ENCODE results near the gene KRTAP5-11.
"Not testable (repeated sequence)": the region's sequence is repeated elsewhere in the genome, so short reads cannot be mapped to it uniquely, and the experiment has no call there.

KRTAP5-11 gene

DNA sequence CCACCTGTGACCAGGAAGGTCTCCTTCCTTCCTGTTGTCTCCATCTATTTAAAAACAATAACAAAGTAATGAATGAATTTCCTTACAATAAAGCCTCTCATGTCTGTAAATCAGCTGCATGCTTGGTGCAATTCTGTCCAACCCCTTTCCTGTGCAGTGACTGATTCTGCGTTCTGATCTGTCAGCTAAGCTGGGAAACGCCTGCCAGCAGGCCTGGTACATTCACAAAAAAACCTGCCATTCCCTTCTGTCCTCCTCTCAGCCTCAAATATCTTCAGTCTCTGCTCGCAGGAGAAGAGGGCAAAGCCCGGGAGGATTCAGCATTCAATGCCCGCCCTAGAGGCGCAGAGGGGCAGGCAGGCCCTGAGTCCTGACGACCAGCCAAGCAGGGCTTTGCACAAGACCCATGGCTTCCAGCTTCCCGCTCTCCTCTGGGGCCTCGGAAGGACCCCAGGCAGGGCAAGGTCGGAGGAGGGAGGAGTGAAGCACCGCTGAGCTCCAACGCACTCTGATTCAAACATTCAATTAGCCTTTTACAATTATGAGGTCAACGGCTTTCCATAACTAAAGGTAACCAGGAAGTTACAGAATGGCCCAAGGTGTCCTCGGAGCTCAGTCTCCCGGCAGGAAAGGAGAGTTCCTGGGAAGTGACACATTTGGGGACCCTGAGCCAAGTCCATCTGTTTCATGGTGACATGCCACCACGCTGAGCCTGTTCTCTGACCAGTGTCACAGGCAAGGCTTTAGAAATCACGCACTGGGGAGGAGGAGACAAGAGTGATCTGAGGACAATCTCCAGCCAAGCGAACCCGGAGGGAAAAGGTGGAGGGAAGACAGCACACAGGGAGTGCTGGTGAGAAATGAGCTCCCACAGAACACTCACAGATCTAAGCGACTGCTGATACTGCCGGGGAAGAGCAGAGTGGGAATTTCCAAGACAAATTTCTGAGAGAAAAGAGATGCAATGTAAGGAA is 15.8 kb downstream of the KRTAP5-11 start:
- WGBS: 70% methylated on average over 15 of the region's 21 CpGs

DNA sequence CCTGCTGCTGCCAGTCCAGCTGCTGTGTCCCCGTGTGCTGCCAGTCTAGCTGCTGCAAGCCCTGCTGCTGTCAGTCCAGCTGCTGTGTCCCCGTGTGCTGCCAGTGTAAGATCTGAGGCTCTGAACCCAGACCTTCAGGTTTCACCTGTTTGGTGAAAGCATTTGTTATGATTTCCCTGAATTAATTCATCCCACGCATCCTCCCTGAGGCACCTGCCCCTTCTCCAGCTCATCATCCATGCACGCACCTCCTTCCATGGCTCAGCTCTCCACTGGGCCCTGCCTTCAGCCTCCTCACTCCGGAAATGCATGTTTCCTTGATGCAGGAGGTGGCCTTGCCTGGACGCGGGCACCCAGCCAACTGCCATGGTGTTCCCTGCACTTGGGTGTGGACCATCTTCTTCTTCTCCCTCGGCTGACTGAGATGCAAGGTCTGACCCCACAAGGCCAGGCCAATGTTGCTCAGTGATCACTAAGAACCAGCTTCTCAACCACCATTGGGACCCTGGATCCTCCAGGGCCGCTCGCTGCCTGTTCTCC is 16.5 kb downstream of the KRTAP5-11 start:
- Histone ChIP-seq H3K4me3 (ENCODE audit: low read length) (no peak overlapping the region), H3K4me1 (ENCODE audit: insufficient read depth, low read length) (peaks cover 5% of the 10 kb centered on the region; the same call in 1 of the 2 replicates), H3K9ac (ENCODE audit: low read depth, low read length) (no peak overlapping the region), H3K27me3 (ENCODE audit: insufficient read depth, low read length) (no peaks in the 10 kb centered on the region), H3K9me3 (ENCODE audit: insufficient read depth, low read depth, low read length) (no peaks in the 10 kb centered on the region), H3K36me3 (ENCODE audit: insufficient read depth, low read length) (no peaks in the 10 kb centered on the region), H3K27ac (ENCODE audit: low read depth, low read length) (no peak overlapping the region)
- 95% methylated on average over 10 of the region's 10 CpGs for WGBS

More for the DNA sequence above, 15.8 kb downstream of the KRTAP5-11 start:
- not testable (repeated sequence) for H3K9me3 ChIP-seq (ENCODE audit: insufficient read depth, low read depth, low read length); H3K4me1 ChIP-seq (ENCODE audit: insufficient read depth, low read length); H3K27ac ChIP-seq (ENCODE audit: low read depth, low read length); H3K4me3 ChIP-seq (ENCODE audit: low read length); H3K27me3 ChIP-seq (ENCODE audit: insufficient read depth, low read length); H3K9ac ChIP-seq (ENCODE audit: low read depth, low read length); H3K36me3 ChIP-seq (ENCODE audit: insufficient read depth, low read length)

DNA sequence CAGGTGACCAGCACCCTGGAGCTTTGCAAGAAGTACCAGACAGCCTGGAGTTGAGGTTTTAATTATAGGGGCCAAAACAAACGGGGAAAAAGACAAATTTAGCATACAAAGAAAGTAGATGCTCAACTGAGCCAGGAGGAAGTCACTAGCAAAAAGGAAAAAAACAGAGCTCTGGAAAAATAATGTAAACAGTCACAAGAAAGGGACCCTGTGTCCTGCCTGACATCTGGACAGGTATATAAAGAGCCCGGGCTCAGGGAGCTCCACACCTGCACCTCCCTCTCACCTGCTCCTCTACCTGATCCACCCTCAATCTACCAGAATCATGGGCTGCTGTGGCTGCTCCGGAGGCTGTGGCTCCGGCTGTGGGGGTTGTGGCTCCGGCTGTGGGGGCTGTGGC is 17.4 kb downstream of the KRTAP5-11 start, which contains the start of gene KRTAP5-10:
KRTAP5-10 (plus strand) TSS at position 301 of the 400 bp plus-strand sequence; CDS start at position 326, 25 bp downstream.
- H3K36me3 ChIP-seq (ENCODE audit: insufficient read depth, low read length): no peaks in the 10 kb centered on the region
- H3K4me3 ChIP-seq (ENCODE audit: low read length): no peak within 1 kb of the TSS
- H3K4me1 ChIP-seq (ENCODE audit: insufficient read depth, low read length): peaks cover 5% of the 10 kb centered on the region; the same call in 1 of the 2 replicates
- H3K27me3 ChIP-seq (ENCODE audit: insufficient read depth, low read length): no peaks in the 10 kb centered on the region
- H3K27ac ChIP-seq (ENCODE audit: low read depth, low read length): no peak within 1 kb of the TSS
- H3K9ac ChIP-seq (ENCODE audit: low read depth, low read length): no peak within 1 kb of the TSS
- no peaks in the 10 kb centered on the region for H3K9me3 ChIP-seq (ENCODE audit: insufficient read depth, low read depth, low read length)
- 92% methylated on average over 5 of the region's 5 CpGs for WGBS

DNA sequence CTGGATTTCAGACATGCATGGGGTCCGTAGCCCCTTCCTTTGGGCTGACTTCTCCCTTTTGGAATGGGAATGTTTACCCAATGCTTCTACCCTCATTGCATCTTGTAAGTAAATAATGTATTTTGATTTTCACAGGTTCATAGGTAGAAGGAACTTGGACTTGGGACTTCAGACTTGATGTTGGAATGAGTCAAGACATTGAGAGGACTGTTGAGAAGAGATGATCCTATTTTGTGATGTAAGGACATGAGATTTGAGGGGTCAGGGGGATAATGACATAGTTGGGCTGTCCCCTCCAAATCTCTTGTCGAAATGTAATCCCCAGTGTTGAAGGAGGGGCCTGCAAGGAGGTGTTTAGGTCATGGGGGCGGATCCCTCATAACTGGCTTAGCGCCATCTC is 18.2 kb downstream of the KRTAP5-11 start:
- Histone ChIP-seq H3K9ac (ENCODE audit: low read depth, low read length) (no peak overlapping the region), H3K27ac (ENCODE audit: low read depth, low read length) (no peak overlapping the region), H3K4me1 (ENCODE audit: insufficient read depth, low read length) (peaks cover 5% of the 10 kb centered on the region; the same call in 1 of the 2 replicates), H3K9me3 (ENCODE audit: insufficient read depth, low read depth, low read length) (no peaks in the 10 kb centered on the region), H3K4me3 (ENCODE audit: low read length) (no peak overlapping the region), H3K27me3 (ENCODE audit: insufficient read depth, low read length) (no peaks in the 10 kb centered on the region), H3K36me3 (ENCODE audit: insufficient read depth, low read length) (no peaks in the 10 kb centered on the region)
- 92% methylated on average over 4 of the region's 4 CpGs for WGBS

DNA sequence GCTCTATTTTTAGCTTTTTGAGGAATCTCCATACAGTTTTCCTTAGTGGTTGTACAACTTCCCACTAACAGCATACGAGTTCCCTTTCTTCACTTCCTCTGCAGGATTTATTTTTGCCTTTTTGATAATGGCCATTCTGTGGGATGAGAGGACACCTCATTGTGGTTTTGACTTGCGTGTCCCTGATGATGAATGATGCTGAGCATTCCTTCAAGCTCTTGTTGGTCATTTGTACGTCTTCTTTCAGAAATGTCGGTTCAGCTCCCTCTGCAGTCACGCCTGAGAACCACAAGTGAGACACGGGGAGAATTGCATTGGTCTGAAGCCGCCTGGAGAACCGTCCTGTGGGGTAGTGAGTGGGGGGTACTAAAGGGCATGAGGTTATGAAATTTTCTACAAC is 19.3 kb downstream of the KRTAP5-11 start:
- WGBS: 41% methylated on average over 8 of the region's 8 CpGs

DNA sequence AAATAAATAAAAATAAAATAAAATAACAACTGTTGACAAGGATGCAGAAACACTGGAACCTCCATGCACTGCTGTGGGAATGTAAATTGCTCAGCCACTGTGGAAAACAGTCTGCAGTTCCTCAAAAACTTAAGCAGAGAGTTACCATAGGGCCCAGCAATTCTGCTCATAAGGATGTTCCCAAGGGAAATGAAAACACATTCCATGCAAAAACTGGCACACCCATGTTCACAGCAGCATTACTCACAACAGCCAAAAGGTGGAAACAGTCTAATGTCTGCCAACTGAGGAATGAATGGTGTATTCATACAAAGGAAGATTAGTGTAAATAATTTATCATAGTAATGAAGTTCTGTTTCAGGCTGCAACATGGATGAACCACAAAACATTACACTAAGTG is 20.6 kb downstream of the KRTAP5-11 start:
- Histone ChIP-seq H3K9me3 (ENCODE audit: insufficient read depth, low read depth, low read length) (0 out of 2 replicates have a peak, but pooled peaks cover 5% of the 10 kb centered on the region), H3K27me3 (ENCODE audit: insufficient read depth, low read length) (no peaks in the 10 kb centered on the region), H3K27ac (ENCODE audit: low read depth, low read length) (no peak overlapping the region), H3K4me3 (ENCODE audit: low read length) (no peak overlapping the region), H3K9ac (ENCODE audit: low read depth, low read length) (no peak overlapping the region), H3K4me1 (ENCODE audit: insufficient read depth, low read length) (no peaks in the 10 kb centered on the region), H3K36me3 (ENCODE audit: insufficient read depth, low read length) (no peaks in the 10 kb centered on the region)

More for the DNA sequence above, 19.3 kb downstream of the KRTAP5-11 start:
- Histone ChIP-seq H3K27ac (ENCODE audit: low read depth, low read length) (no peak overlapping the region), H3K9me3 (ENCODE audit: insufficient read depth, low read depth, low read length) (0 out of 2 replicates have a peak, but pooled peaks cover under 1% of the 10 kb centered on the region), H3K4me1 (ENCODE audit: insufficient read depth, low read length) (no peaks in the 10 kb centered on the region), H3K27me3 (ENCODE audit: insufficient read depth, low read length) (no peaks in the 10 kb centered on the region), H3K36me3 (ENCODE audit: insufficient read depth, low read length) (no peaks in the 10 kb centered on the region), H3K4me3 (ENCODE audit: low read length) (no peak overlapping the region), H3K9ac (ENCODE audit: low read depth, low read length) (no peak overlapping the region)

DNA sequence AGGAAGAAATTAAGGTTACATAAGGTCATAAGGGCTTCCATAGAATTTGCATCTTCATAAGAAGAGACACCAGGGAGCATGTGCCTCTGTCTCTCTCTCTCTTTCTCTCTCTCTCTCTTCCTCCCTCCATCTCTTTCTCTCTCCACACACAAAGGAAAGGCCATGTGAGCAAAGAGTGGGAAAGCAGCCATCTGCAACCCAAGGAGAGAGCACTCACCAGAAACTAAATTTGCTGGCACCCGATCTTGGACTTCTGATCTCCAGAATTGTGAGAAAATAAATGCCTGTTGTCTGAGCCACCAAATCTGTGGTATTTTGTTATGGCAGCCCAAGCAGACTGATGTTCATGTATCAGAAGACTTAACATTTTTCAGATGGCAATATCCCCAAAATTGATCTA is 23.7 kb downstream of the KRTAP5-11 start:
- no peaks in the 10 kb centered on the region for H3K4me1 ChIP-seq (ENCODE audit: insufficient read depth, low read length)
- 0 out of 2 replicates have a peak, but pooled peaks cover 5% of the 10 kb centered on the region for H3K9me3 ChIP-seq (ENCODE audit: insufficient read depth, low read depth, low read length)
- H3K9ac ChIP-seq (ENCODE audit: low read depth, low read length): no peak overlapping the region
- no peak overlapping the region for H3K27ac ChIP-seq (ENCODE audit: low read depth, low read length)
- no peak overlapping the region for H3K4me3 ChIP-seq (ENCODE audit: low read length)
- no peaks in the 10 kb centered on the region for H3K27me3 ChIP-seq (ENCODE audit: insufficient read depth, low read length)
- H3K36me3 ChIP-seq (ENCODE audit: insufficient read depth, low read length): no peaks in the 10 kb centered on the region
- WGBS: 86% methylated on average over 1 of the region's 1 CpG

DNA sequence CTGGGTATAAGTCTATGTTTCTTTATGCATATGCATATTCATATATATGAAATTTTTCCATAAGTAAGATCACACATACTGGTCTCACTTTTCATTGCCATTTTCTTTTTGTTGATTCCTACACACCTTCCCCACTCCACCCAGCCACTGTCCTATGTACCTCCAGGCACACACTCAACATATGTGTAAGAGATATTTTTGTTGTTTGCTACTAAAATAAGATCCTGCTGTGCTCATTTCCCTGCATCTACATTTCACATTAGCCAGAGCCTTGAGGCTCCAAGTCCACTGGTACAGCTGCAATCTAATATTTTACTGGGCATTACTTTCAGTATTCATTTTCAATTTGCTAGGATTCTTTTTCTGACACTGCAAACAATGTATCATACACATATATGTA is 25.4 kb downstream of the KRTAP5-11 start:
- H3K4me1 ChIP-seq (ENCODE audit: insufficient read depth, low read length): no peaks in the 10 kb centered on the region
- no peak overlapping the region for H3K4me3 ChIP-seq (ENCODE audit: low read length)
- H3K9me3 ChIP-seq (ENCODE audit: insufficient read depth, low read depth, low read length): 0 out of 2 replicates have a peak, but pooled peaks cover 5% of the 10 kb centered on the region
- no peaks in the 10 kb centered on the region for H3K27me3 ChIP-seq (ENCODE audit: insufficient read depth, low read length)
- H3K36me3 ChIP-seq (ENCODE audit: insufficient read depth, low read length): no peaks in the 10 kb centered on the region
- no peak overlapping the region for H3K27ac ChIP-seq (ENCODE audit: low read depth, low read length)
- H3K9ac ChIP-seq (ENCODE audit: low read depth, low read length): no peak overlapping the region

DNA sequence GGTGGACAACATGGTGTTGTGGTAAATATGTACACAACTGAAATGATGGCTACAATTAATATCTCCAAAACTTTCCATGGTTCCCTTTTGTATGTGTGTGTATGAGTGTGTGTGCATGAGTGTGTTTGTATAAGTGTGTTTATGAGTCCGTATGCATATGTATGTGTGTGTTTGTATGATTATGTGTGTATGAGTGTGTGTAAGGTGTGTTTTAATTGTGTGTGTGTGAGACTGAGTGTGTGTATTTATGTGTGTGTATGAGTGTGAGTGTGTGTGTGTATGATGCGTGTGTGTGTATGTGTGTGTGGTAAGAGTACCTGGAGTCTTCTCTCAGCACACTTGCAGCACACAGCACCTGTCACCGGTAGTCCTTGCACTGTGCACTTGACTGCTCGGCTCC is 26.7 kb downstream of the KRTAP5-11 start:
- WGBS: 88% methylated on average over 4 of the region's 4 CpGs
- H3K4me1 ChIP-seq (ENCODE audit: insufficient read depth, low read length): no peaks in the 10 kb centered on the region
- H3K27ac ChIP-seq (ENCODE audit: low read depth, low read length): no peak overlapping the region
- H3K27me3 ChIP-seq (ENCODE audit: insufficient read depth, low read length): no peaks in the 10 kb centered on the region
- H3K4me3 ChIP-seq (ENCODE audit: low read length): no peak overlapping the region
- no peak overlapping the region for H3K9ac ChIP-seq (ENCODE audit: low read depth, low read length)
- 0 out of 2 replicates have a peak, but pooled peaks cover 5% of the 10 kb centered on the region for H3K9me3 ChIP-seq (ENCODE audit: insufficient read depth, low read depth, low read length)
- H3K36me3 ChIP-seq (ENCODE audit: insufficient read depth, low read length): no peaks in the 10 kb centered on the region

DNA sequence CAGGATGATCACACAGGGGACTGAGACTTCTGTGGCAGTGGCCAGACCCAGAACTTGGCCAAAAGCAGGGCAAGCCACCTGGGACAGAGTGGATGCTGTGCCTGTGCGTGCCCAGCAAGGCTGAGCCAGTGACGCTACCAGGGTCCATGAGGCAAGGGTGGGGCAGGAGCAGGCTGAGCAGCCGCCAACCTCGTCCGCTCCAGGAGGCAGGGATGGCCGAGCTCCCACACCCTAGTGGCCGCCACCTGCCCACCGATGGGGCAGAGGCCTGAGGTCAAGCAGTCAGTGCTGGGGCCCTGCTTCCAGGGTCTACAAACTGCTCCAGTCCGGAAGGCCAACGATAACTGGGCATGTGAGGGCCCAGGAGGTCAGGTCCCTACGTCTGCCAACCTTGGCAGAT is 27.2 kb downstream of the KRTAP5-11 start:
- WGBS: 93% methylated on average over 11 of the region's 11 CpGs

DNA sequence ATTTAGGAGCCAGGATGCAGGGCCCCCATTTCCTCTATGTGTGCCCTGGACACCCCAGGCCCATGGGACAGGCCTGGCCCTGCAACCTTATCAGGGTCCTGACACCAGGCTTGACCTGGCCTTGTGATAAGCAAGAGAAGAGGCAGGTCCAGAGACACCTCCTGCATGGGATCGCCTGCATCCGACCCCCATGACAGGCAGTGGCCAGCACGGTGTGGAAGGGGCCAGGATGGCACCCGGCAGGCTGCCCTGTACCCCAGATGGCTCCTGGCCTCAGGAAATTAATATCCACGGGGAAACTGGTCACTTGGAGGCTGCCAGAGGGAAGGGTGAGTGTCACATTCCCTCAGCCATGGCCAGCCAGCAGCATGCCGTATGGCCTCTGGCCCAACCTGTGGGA is 27.7 kb downstream of the KRTAP5-11 start:
- 0 out of 2 replicates have a peak, but pooled peaks cover 5% of the 10 kb centered on the region for H3K9me3 ChIP-seq (ENCODE audit: insufficient read depth, low read depth, low read length)
- H3K4me1 ChIP-seq (ENCODE audit: insufficient read depth, low read length): no peaks in the 10 kb centered on the region
- no peaks in the 10 kb centered on the region for H3K36me3 ChIP-seq (ENCODE audit: insufficient read depth, low read length)
- WGBS: 92% methylated on average over 6 of the region's 6 CpGs
- no peak overlapping the region for H3K9ac ChIP-seq (ENCODE audit: low read depth, low read length)
- no peak overlapping the region for H3K27ac ChIP-seq (ENCODE audit: low read depth, low read length)
- H3K27me3 ChIP-seq (ENCODE audit: insufficient read depth, low read length): no peaks in the 10 kb centered on the region
- no peak overlapping the region for H3K4me3 ChIP-seq (ENCODE audit: low read length)

More for the DNA sequence above, 27.2 kb downstream of the KRTAP5-11 start:
- Histone ChIP-seq H3K9ac (ENCODE audit: low read depth, low read length) (no peak overlapping the region), H3K27ac (ENCODE audit: low read depth, low read length) (no peak overlapping the region), H3K4me1 (ENCODE audit: insufficient read depth, low read length) (no peaks in the 10 kb centered on the region), H3K36me3 (ENCODE audit: insufficient read depth, low read length) (no peaks in the 10 kb centered on the region), H3K27me3 (ENCODE audit: insufficient read depth, low read length) (no peaks in the 10 kb centered on the region), H3K9me3 (ENCODE audit: insufficient read depth, low read depth, low read length) (0 out of 2 replicates have a peak, but pooled peaks cover 5% of the 10 kb centered on the region), H3K4me3 (ENCODE audit: low read length) (no peak overlapping the region)
